Hypothalamus (tissue), 51 donors: ENCODE results near the gene TKT.

Experiments used
- DNase-seq, 51 donors: peaks; one replicate each; lab custom pipeline; 2025; lab: John Stamatoyannopoulos, UW

Gene TKT

GRCh38 chr3:53200501-53201498 is 55.0 kb downstream of the TKT start:
- no peak for DNase-seq

- no peak for DNase-seq
These were observed 56.0 kb downstream of the TKT start for GRCh38 chr3:53199834-53200233.

- DNase-seq: no peak
These were observed 56.8 kb downstream of the TKT start for GRCh38 chr3:53198996-53199395.

DNA sequence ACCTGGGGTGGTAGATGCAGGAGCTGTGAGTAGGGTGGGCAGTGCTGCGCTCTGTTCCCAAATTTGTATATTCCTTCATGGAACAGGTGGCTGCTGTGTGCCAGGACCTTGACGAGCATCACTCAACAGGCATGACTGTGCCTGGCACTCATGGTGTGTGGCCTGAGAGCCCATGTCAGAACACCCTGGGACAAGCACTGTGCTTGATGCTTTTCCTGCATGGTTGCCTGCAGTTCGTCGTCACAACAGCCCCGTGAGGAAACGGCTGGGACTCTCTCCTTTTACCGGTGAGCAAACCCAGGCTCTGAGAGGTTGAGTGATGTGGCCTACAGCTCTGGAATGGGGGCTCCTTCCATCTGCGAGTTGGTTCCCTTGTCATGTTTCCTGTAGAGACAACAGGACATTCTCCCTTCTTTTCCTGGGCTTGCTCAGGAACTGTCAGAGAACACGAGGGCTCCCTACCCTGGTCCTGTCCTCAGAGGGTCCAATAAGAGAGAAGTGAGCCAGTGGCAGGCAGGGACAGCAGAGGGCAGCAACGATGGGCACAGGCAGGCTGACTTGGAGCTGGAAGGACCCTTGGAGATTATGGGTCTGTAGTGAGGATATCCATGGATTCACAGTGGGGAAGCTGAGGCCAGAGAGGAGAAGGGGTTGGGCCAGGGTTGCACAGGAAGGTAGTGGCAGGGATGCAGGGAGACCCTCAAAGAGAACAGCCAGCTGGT is 57.4 kb downstream of the TKT start:
- no peak for DNase-seq

- DNase-seq: peak in 6 of 51 donors; percentile 17 to 26 (median 20)
These were observed 59.0 kb downstream of the TKT start for GRCh38 chr3:53196575-53197407.

- peak in 16 of 51 donors; percentile 10 to 56 (median 21) for DNase-seq
These were observed 59.9 kb downstream of the TKT start for GRCh38 chr3:53195602-53196574.

DNA sequence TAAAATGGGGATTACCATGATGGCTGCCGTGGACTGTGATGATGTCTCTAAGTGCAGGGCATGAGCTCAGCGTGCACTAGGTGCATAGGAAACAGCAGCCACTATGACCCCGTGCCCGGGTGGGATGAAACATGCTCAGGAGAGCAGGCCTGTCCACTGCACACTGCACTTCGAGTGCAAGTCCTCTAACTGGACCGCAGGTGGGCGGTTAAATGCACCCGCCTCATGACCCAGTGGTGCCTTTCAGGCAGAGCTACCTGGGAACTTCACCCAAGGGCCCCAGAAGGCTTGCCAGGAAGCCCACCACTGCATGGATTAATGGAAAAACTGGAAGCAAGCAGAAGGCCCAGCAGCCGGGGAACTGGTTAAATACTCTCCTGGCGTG is 60.8 kb downstream of the TKT start:
- DNase-seq: no peak

DNA sequence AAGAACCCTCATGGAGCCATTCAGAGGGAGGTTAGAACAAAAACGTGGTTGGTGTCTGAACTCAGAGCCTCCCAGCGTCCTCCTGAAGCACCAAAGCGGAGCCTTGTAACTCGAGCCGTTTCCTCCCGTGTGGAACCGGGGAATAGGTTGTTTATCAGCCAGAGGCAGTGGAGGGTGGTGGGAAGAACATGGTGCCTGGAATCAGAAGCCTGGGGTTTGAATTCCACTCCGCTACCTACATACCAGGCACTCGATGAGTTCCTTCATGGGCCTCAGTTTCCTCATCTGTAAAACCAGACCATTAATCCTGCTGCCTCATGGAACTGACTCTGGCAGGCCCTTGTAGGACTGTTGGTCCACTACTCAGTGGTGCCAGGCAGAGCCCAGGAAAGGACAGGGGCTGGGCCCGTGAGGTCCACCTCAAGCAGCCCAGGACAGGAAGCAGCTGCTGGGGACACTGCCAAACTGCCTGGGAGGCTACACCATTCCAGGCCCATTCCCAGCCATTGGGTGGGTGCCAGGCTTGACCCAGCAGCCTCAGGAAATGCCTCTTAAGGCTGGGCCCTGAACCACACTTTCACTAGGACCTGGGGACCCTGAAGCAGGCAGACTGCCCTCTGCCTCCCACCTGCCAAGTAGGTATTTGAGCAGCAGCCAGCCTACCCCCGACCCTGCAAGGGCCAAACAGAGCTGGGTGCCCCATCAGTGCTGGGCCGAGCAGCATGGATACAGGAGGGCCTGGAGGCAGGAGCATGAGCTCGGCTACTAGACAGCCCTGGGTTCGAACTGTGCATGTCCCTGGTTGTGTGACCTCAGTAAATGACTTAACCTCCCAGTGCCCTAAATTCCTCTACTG is 61.4 kb downstream of the TKT start:
- DNase-seq: no peak

GRCh38 chr3:53193466-53194209 is 62.2 kb downstream of the TKT start:
- DNase-seq: no peak

- no peak for DNase-seq
These were observed 63.2 kb downstream of the TKT start for GRCh38 chr3:53192608-53193007.

- no peak for DNase-seq
These were observed 63.9 kb downstream of the TKT start for GRCh38 chr3:53191836-53192480.

DNA sequence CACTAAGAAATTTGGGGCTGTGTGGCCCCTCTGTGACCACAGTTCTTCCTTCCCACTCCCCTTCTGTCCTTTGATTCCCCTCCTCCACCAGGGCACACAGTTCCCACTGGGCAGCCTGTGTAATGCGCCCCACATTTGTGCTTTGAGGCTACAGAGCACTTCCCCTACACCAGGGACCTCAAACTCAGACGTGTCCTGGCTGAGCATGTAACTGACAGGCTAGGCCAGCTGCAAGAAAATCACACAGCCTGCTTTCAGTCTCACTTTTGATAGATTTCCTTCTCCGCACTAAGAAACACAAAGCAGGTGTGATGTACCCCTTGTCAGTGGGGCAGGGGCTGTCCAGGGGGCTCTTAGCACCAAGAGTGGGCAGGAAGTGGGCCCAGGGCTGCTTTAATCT is 65.2 kb downstream of the TKT start:
- no peak for DNase-seq

GRCh38 chr3:53189276-53189675 is 66.5 kb downstream of the TKT start:
- no peak for DNase-seq

DNA sequence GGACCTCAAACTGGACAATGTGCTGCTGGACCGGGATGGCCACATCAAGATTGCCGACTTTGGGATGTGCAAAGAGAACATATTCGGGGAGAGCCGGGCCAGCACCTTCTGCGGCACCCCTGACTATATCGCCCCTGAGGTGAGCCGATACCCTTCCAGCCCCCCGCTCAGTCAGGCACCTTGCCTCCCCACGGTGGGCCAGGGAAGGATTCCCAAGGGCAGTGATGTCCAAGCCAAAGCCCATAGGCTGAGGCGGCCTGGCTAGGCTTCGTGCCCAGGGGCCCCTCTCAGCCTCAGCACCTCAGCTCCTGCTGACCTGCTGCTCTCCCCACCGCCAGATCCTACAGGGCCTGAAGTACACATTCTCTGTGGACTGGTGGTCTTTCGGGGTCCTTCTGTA is 67.1 kb downstream of the TKT start:
- no peak for DNase-seq

DNA sequence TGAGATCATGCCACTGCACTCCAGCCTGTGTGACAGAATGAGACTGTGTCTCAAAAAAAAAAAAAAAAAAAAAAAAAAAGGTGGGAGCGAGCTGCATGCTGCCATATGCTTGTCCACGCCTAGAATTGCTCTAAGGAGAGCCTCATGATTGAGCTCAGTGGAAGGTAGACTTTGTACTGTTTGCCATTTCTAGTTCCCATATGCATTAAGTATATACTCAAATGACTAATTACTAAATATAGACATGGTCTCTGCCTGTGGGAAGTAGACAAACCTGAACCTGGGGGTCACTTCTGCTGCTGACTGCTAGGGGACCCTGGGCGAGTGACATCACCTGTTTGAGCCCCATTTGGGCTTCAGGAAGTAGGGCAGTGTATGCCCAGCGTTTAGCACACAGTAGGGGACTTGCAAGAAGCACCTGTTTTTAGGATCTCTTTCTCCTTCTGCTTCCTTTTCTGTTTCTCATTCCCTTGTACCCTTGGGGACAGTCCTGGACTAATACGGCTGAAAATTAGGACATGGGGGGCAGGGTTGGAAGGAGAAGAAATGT is 67.6 kb downstream of the TKT start:
- DNase-seq: no peak

- no peak for DNase-seq
These were observed 68.4 kb downstream of the TKT start for GRCh38 chr3:53187430-53187829.

DNA sequence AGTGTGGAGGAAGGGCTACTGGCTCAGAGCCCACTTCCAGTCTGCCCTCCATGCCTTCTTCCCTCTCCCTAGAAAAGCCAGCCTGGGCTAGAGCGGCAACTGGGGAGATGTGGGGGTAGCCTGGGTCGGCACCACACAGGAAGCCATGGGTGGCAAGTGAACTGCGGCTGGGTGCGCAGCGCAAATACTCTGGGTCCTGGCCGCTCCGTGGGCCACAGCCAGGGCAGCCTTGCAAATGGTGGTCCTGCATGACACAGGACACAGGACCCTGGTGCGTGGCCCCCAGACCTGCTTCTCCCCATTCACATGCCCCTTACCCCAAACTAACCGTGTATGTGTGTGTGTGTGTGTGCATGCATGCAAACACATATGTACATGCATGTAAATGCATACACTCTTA is 69.1 kb downstream of the TKT start:
- no peak for DNase-seq
